GM12801 (cell line): Measurements from ENCODE around the gene CLEC11A.

Experiments used
- TF ChIP-seq, protein P1 (sequence below): IDR thresholded peaks from one replicate; pipeline ENCODE4 v1.5.1; 2011; ENCODE audit warnings: control low read depth; ENCODE audit not compliant: insufficient read length; ENCODE audit errors: extremely low read depth

Gene CLEC11A

DNA sequence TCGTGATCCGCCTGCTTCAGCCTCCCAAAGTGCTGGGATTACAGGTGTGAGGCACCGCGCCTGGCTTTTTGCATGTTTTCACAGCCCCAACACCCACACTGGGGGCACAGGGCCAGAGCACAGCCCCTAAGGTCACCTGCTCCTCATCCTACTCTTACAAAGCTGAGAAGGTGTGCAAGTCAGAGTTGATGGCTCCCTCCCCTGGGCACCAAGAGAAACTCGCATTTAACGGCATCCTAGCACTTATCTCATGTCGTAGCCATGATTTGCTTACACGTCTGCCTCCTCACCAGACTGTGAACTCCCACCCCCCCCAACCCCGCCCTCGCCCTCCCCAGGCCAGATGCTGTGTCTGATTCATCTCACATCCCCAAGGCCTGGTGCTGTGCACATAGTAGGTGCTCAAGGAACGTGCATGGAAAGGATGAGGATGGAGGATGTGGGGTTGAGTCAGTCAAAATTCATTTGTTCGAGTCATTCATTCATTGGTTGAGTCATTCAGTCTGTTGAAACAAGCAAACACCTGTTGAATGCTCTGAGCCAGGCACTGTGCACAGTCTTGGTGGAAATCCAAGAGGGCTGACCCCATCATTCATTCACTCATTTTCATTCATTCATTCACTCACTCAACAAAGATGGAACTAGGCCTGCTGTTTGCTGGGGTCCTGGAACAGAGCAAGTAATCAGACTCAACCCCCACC is 14.8 kb upstream of the CLEC11A start:
- TF ChIP-seq, protein P1, sequence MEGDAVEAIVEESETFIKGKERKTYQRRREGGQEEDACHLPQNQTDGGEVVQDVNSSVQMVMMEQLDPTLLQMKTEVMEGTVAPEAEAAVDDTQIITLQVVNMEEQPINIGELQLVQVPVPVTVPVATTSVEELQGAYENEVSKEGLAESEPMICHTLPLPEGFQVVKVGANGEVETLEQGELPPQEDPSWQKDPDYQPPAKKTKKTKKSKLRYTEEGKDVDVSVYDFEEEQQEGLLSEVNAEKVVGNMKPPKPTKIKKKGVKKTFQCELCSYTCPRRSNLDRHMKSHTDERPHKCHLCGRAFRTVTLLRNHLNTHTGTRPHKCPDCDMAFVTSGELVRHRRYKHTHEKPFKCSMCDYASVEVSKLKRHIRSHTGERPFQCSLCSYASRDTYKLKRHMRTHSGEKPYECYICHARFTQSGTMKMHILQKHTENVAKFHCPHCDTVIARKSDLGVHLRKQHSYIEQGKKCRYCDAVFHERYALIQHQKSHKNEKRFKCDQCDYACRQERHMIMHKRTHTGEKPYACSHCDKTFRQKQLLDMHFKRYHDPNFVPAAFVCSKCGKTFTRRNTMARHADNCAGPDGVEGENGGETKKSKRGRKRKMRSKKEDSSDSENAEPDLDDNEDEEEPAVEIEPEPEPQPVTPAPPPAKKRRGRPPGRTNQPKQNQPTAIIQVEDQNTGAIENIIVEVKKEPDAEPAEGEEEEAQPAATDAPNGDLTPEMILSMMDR, result no peak

DNA sequence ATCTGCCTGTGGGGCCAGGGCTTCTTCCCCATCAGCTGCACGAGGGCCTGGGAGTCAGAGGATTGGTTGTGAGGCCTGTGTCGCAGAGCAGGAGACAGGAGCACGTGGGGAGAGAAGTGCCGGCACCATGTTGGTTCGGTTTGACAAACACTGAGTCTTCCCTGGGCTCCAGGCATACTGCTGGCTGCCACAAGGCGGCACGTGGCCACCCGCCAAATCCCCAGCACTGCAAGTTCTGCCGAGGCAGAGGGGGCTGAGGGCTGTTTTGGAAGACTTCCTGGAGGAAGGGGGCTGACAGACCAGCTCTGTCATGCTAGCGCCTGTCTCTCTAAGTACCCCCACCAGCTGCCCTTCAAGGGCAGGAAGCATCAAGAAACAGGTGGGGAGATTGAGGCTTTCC is 13.1 kb upstream of the CLEC11A start:
- TF ChIP-seq, protein P1, result no peak

DNA sequence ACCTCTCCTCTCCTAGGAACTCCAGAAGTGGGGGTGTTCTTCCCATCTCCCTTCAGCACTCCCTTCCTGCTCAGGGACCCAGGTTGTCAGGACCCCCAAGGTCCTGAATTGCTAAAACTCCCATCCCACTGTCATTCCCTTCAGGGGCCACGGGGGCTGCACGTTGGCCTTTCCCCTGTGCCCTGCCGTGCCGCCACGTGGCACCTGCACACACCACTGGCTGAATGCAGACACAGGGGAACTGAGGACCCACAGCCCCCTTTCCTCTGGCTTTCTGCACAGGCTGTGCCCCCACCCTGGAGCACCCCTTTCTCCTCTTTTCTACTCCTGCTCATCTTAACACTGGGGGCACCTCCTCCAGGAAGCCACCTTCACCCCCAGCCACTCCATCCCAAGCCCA is 12.6 kb upstream of the CLEC11A start:
- TF ChIP-seq, protein P1, result no peak

GRCh38 chr19:50711196-50711595 is 12.0 kb upstream of the CLEC11A start:
- TF ChIP-seq, protein P1, result no peak

DNA sequence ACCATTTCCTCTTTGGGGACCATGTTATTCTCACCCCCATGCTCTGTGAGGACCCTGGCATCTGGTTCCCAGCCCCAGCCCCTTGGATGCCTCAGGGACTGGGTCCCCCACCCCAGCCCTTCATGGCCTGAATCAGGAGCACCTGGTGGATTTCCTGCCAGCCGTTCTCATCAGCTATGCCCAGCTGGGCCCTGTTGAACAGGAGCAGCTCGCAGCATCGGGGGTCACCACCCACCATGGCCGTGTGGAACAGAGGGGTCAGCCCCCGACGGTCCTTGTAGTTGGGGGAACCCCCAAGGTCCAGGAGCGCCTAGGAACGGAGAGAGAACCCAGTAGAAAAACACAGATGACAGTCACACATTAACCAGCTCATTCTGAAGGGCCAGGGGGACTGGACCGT is 11.4 kb upstream of the CLEC11A start:
- TF ChIP-seq, protein P1, result no peak

GRCh38 chr19:50712833-50713232 is 10.3 kb upstream of the CLEC11A start:
- TF ChIP-seq, protein P1, result no peak

GRCh38 chr19:50713556-50714236 is 9.5 kb upstream of the CLEC11A start:
- TF ChIP-seq, protein P1, result no peak
